PFSK-1 (cell line): ENCODE data around the gene PANK3. TPM values are rescaled to one million over a fixed set of nuclear protein-coding genes. Genes with fewer than 3 reads are reported as not detected.
A peak's percentile ranks its signal among the peaks of the same experiment; 100 is the strongest.

ENCODE experiments used
- FOXP2 ChIP-seq: optimal IDR thresholded peaks from 2 replicates; pipeline ENCODE3; 2011; ENCODE audit warnings: borderline replicate concordance, control low read depth, inconsistent platforms; ENCODE audit not compliant: insufficient read depth; ENCODE audit errors: extremely low read length, extremely low read depth
- POLR2AphosphoS5 ChIP-seq: IDR thresholded peaks from 2 replicates; pipeline ENCODE4 v1.6.1; 2012; ENCODE audit warnings: low read depth, mild to moderate bottlenecking, control low read depth, low read length, moderate library complexity
- SIN3A ChIP-seq: IDR thresholded peaks from 2 replicates; pipeline ENCODE4 v1.6.1; 2012; ENCODE audit warnings: mild to moderate bottlenecking, low read length, moderate library complexity, borderline replicate concordance; ENCODE audit not compliant: insufficient read depth
- TAF1 ChIP-seq: IDR thresholded peaks from 2 replicates; pipeline ENCODE4 v1.6.1; 2012; ENCODE audit warnings: low read length, control low read depth, borderline replicate concordance; ENCODE audit not compliant: insufficient read depth
- polyA plus RNA-seq: library from polyadenylated mRNA; unstranded; fragments of >200 nt; gene quantifications from one replicate; pipeline ENCODE4 v1.2.1, GENCODE V29; 2012; ENCODE audit warnings: low read depth, missing spikeins; ENCODE audit not compliant: insufficient read length
- TF ChIP-seq, protein P1 (sequence below), 2 experiments: IDR thresholded peaks; 2 replicates each; pipeline versions ENCODE4 v1.6.1 to v1.8.0; 2011 to 2012; ENCODE audit warnings: low read depth in 2 of 2, low read length in 2 of 2, control low read depth in 1 of 2, inconsistent platforms in 1 of 2, mild to moderate bottlenecking in 1 of 2, moderate library complexity in 1 of 2; ENCODE audit not compliant: insufficient read depth in 1 of 2

Gene PANK3
- polyA plus RNA-seq: 9.3 TPM

DNA sequence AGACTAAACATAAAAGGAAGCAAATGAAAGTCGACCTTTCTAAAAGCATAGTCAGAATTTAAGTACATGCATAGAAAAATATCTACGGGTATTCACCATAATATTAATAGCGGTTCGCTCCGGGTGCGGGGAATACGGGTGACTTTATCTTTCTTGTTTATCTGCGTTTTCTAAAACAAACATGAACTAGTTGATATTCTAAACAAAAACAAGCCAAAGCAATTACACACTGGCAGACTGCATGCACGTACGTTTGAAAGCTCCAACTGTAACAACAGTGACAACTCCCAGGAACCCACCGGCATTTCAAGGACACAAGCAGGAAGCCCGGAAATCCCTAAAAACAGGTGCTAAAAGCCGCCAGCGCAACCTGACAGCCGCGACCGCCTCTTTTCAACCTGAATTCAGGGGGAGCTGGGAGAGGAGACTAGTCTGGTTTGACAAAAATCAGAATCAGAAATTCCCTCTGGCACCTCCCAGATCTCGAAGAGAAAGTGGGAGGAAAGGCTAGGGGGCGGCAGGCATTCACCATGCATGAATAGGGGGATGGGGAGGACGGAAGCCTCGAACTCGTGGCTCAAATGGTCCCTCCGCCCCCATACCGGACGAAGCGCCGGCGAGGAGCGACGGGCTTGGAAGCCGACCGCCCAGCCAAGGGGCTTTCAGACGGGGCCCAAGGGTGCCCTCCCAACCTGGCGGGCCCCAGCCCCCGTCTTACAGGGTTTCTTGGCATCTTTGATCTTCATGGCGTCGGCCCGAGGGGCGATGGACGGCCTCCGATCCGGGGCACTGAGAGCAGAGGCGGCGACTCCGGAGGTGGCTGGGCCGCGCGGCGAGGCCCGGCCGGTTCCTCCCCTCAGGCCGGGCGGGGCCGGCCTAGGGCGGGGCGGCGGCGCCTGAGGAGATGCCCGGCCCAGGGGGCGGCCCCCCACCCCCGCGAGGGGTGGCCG lies at the start of gene PANK3:
Gene PANK3, minus strand, starts transcription at position 831 of the 950 bp plus-strand sequence. Its CDS starts 85 bp downstream, at position 746.
- TF ChIP-seq FOXP2: no peak
- peak; percentile 40; the same call in 1 of the 2 replicates for TF ChIP-seq TAF1
- TF ChIP-seq, protein P1, sequence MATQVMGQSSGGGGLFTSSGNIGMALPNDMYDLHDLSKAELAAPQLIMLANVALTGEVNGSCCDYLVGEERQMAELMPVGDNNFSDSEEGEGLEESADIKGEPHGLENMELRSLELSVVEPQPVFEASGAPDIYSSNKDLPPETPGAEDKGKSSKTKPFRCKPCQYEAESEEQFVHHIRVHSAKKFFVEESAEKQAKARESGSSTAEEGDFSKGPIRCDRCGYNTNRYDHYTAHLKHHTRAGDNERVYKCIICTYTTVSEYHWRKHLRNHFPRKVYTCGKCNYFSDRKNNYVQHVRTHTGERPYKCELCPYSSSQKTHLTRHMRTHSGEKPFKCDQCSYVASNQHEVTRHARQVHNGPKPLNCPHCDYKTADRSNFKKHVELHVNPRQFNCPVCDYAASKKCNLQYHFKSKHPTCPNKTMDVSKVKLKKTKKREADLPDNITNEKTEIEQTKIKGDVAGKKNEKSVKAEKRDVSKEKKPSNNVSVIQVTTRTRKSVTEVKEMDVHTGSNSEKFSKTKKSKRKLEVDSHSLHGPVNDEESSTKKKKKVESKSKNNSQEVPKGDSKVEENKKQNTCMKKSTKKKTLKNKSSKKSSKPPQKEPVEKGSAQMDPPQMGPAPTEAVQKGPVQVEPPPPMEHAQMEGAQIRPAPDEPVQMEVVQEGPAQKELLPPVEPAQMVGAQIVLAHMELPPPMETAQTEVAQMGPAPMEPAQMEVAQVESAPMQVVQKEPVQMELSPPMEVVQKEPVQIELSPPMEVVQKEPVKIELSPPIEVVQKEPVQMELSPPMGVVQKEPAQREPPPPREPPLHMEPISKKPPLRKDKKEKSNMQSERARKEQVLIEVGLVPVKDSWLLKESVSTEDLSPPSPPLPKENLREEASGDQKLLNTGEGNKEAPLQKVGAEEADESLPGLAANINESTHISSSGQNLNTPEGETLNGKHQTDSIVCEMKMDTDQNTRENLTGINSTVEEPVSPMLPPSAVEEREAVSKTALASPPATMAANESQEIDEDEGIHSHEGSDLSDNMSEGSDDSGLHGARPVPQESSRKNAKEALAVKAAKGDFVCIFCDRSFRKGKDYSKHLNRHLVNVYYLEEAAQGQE (IDR thresholded peaks at IDR 0.05; ENCODE audit: insufficient read depth in 1 of 2, low read depth in 2 of 2, low read length in 2 of 2): no peak
- TF ChIP-seq POLR2AphosphoS5: peak; percentile 59
- peak; percentile 71; the same call in 1 of the 2 replicates for TF ChIP-seq SIN3A

DNA sequence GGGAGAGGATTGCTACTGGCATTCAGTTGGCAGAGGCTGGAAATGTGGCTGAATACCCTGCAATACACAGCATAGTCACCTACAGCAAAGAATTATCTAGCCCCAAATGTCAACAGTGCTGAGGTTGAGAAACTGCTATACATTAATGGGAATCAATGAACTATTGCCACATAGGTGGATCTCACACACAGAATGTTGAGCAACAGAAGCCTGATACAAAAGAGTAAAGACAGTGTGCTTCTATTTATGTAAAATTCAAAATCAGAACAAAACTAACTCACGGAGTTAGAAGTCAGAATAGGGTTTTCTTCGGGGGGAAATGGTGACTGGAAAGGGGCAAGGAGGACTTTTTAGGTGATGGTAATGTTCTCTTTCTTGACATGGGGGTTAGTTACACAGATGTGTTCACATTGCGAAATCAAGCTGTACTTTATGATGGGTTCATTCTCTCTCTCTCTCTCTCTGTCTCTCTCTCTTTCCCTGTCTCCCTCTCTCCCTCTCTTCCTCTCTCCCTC lies 45.7 kb upstream of the PANK3 start:
- TF ChIP-seq SIN3A: no peak
- no peak for TF ChIP-seq POLR2AphosphoS5
- no peak for TF ChIP-seq TAF1
- TF ChIP-seq, protein P1 (IDR thresholded peaks at IDR 0.05; ENCODE audit: insufficient read depth in 1 of 2, low read depth in 2 of 2, low read length in 2 of 2): no peak
- no peak for TF ChIP-seq FOXP2

DNA sequence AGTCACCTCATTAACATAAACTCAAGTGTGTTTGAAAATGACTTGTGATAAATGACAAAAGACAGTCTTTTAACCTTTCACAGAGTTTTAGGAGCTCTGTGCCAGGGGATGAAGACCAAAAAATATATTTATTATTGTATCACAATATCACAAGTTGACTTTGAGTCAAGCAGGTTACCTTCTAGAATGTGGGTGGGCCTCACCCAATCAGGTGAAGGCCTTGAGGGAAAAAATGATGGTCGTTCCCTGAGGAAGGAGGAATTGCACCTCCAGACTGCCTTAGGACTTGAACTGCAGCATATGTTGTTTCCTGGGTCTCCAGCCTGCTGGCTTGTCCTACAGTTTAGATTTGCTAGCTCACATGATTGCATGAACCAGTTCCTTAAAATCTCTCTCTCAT lies 41.6 kb upstream of the PANK3 start:
- no peak for TF ChIP-seq TAF1

DNA sequence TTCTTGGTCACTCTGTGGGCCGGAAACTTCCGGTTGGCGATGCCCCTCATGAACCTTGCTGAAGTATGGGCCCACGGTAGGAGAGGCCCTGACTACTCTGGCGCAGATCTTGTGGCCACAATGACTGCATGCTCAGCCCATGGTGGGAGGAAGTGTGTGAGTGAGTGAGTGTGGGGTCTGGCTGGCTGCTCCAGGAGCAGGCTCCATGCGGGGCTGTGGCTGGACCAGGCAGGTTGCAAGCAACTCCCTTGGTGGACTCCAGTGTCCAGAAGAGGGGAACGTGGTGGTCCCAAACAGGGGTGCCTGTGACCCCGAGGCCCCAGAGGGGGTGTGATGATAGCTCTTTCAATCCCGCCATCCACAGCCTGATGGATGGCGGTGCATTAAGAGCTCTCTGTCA lies 35.5 kb upstream of the PANK3 start:
- TF ChIP-seq FOXP2 (no peak), SIN3A (no peak), POLR2AphosphoS5 (no peak), TAF1 (no peak)
- TF ChIP-seq, protein P1 (IDR thresholded peaks at IDR 0.05; ENCODE audit: insufficient read depth in 1 of 2, low read depth in 2 of 2, low read length in 2 of 2): no peak

DNA sequence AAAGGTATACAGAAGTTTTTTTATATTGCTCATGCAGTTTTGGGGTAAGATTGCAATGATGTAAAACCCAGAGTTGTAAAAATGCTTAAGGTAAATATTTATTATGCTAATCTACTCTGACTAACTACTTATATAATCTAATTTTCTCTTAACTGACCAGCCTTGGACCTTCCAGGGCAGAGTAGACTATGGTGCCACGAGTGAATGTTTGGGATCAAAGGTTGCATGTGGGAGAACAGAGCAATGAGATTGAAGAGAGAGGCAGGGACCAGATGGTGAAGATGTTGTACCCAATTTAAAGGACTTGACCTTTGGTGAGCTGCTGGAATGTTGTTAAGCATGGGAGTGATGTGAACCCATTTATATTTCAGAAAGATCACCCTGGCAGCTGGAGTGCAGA lies 34.8 kb upstream of the PANK3 start:
- TF ChIP-seq TAF1: no peak
- TF ChIP-seq, protein P1 (IDR thresholded peaks at IDR 0.05; ENCODE audit: insufficient read depth in 1 of 2, low read depth in 2 of 2, low read length in 2 of 2): no peak
- TF ChIP-seq FOXP2: no peak
- no peak for TF ChIP-seq POLR2AphosphoS5
- TF ChIP-seq SIN3A: no peak
